HG02970 (cell line): Measurements from ENCODE around the gene WASF2.
"Not testable (repeated sequence)": the region's sequence is repeated elsewhere in the genome, so short reads cannot be mapped to it uniquely, and the experiment has no call there.

Source experiments
- ATAC-seq: cut with Tn5 transposase; IDR thresholded peaks from one replicate; pipeline ENCODE4 v1.9.1; 2021; ENCODE audit warnings: mild to moderate bottlenecking, moderate library complexity, moderate number of reproducible peaks; ENCODE audit not compliant: unreplicated experiment, low FRiP score

Gene WASF2

DNA sequence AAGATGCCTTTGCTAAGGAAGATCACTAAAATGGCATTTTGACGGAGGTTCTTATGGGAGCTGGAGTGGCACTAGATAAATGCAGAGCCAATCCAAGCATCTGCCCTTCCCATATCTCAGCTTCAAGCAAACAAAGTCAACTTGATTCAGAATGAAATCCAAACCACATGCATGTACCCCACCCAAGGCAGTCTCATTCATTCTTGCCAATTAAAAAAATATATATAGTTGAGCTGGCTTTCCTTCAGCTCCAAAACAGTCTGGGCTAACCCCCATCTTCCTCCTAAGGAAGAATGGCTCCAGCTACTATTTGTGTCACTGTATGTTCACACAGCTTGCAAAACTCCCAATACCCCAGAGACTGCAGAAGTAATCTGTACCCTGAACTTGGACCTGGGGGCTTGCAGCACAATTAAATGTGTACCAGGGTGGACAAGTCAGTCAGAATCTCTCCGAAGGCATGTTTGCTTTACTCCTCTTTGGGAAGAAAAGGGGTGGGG lies 62.1 kb downstream of the WASF2 start:
- ATAC-seq: no peak

DNA sequence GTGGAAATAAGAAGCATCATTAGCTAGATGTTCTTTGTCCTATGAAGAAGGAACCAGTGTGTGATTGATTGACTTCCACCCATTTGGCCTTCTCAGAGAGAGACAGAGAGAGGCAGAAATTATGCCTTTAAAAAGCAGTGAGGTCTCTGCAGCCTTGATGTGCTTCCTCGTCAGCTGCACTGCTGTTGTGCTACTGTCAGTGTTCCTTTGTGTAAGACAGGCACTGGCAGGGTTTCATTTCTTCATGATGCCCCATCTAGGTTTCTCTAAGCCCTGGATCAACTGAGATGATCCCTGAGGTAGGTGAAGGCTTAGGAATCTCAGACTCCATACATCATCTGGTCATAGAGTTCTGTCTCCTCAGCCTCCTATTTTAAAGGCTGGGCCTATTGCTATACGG lies 62.6 kb downstream of the WASF2 start:
- no peak for ATAC-seq

DNA sequence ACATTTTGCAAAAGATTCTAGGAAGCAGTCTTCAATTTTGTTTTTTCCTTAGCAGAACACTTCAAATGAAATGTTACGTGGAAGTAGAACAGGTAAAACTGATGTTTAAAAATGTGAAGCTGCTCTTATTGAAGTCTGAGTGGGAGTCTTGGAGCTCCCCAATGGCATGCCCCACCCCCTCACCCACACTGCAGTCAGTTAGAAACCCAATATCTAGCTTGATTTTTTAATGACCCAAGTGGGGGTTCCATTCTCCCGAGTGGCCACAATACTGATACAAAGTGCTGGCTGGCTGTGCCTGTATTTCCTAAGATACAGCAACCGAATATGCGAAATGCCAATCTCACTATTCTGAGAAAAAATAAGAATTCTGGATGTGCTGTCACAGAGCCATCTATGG lies 66.3 kb downstream of the WASF2 start:
- no peak for ATAC-seq

DNA sequence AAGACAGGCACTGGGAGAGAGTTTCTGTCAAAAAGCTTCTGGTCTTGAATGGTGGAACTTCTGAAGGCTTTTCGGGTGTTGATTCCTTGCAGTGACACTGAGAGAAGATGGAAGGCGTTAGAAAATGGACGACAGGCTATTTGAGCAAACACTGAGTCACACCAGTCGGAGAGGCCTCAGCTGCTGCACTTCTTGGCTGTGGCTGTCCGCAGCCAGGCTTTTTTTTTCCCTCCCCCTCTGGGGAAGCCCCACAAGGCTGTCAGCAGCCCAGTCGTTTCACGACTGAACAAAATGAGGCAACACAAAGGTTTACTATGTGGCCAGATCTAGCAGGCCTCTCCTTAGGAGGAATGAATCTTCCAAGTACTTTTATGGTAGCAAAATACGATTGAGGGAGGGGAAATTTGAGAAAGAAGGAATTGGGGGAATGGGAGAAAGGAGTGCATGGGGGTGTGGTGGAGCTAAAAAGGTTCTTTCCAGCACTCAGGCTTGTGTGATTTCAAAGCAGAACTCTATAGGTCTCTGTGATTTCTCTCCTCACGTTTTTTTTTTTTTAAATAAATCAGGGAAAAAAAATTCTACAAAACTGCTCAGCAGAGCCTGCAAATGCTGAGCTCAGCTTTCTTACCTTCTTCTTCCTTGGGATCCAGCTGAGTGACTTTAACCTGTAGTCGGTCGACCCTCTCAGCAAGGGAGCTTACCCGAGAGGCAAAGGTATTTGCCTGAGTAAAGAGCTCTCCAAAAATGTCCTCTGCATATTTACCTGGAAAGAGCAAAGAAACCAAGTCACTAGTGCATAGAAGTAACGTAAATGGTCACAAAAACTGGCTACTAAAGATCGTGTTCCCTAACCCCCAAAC lies 71.4 kb downstream of the WASF2 start:
- peak; percentile 55 for ATAC-seq

DNA sequence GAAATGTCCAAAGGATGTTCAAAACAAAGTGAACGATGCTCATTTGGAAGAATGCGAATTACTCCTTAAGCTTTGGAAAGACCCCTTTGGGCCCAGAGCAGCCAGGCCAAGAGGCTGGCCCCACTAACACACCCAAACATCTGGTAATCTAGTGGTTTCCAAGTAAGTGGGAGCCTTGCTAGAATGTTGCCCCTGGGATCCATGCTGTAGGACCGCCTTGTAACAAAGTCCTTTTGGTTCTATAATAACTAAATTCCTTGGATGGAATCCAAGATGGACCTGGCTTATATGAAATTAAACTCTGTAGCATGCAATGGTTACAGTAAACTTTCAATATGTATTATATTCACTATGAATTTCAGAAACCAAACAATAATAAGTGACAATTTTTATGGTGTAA lies 72.3 kb downstream of the WASF2 start:
- ATAC-seq: no peak

DNA sequence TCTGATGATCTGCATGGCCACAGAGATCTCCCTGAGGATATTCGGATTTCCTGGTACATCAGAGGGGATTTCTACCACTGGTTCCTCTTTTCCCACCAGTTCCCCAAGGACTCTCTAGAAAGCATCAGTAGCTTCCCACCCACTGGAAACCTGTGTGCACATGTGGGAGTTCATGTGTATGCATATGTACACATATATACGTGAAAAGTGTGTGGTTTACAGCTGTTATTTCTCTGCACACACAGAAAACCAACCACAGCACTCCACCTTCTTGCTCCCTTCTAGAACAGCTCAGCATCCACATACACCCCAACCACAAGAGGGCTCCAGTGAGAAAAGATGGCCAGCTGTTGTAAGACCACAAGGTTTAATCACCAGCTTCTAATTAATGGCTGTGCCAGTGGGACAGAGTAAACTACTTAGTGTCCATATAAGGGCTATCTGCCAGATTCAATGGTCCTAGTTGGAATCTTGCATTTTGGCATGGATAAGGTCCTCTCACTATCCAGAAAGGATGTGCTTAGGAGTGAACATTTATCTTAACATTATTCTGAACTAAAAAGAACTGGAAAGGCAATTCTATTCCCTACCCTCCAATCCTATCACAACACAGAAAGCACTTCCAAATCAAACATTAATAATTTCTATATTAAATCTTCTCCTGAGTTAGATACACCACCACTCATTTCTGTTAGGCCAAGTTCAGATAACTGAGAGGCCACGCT lies 73.4 kb downstream of the WASF2 start:
- ATAC-seq: no peak

DNA sequence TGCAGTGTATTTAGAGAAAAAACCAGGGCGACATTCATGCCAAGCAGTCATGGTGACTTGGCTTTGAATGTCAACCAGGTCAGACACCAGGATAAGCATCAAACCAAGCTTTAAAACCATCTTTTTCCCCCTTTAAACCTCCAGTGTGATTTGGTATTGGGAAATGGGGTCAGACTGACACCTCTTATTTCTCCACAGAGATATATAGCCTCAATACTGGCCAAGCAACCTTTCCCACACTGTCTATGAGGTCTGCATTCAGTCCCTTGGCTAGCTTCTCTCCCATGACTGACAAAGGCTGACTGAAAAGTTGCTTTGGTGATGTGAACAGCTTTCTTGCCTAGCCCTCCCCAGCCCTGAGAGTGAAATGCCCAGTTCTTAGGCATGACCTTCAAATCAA lies 75.9 kb downstream of the WASF2 start:
- no peak for ATAC-seq

DNA sequence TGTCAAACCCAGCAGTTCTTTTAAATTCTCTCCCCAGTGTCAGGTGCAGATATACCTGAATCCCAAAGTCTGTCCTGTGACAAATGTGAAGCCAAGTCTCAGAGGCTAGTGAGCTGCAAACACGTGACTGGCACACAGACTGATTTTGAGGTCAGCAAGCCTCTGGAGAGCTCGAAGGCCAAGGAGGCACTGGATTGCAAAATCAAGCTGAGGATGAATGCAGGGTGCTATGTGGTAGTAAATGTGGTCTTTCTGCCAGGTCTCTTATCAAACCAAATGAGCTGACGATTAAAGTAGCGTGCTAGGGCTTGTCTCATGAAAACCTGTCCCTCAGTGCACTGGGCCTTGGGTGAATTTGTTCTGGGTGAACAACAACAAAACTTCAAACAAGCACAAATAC lies 77.0 kb downstream of the WASF2 start:
- no peak for ATAC-seq

DNA sequence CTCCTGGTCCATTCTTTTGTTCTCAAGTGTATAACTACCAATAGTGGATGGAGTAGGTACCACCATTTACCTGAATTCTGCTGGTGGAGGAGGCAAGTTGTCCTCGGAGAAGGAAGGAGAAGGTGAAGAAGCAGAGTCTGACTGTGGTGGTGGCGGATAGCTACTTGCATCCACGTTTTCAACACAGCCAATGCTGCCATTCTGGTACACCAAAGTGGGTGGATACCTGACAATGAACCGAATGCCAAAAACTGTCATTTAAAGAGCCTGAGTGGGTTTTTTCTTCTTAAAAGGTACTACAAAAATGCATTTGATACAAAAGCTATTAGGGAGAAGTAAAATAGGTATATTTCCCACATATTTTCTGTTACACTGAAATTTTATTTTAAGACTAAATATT lies 77.5 kb downstream of the WASF2 start:
- no peak for ATAC-seq

DNA sequence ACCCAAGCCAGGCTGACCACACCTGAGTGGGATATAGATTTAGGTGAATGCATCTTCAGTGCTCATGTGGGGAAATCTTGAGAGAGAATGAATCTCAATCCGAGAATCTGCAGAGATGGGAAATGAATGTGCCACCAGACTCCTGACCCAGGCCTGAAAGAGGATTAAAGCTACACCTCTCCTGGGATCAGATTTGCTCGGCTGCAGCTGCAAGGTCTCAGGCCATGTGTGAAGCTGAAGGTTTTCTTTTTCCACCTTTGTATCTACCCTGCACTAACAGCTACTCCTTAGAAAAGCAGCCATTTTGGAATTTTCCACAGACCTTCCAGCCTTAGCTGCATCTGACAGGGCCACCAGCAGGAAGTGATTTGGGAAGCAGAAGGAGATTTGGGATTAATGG lies 79.3 kb downstream of the WASF2 start:
- no peak for ATAC-seq

DNA sequence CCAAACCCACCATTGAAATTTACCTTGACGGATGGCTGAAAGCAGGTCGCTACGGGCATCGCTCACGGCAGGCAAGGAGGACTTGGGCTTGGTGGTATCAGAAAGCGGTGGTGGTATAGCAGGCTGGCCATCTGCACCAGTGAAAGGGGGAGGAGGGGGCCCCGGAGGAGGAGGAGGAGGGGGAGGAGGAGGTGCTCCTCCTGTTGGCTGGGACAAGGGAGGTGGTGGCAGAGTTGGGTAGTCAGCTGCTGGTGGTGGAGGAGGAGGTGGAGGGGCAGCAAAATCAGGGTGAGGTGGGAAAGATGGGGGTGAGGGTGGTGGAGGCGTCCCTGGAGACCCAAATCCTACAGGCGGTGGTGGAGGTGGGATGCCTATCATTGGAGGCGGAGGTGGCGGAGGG lies 80.3 kb downstream of the WASF2 start:
- ATAC-seq: no peak

DNA sequence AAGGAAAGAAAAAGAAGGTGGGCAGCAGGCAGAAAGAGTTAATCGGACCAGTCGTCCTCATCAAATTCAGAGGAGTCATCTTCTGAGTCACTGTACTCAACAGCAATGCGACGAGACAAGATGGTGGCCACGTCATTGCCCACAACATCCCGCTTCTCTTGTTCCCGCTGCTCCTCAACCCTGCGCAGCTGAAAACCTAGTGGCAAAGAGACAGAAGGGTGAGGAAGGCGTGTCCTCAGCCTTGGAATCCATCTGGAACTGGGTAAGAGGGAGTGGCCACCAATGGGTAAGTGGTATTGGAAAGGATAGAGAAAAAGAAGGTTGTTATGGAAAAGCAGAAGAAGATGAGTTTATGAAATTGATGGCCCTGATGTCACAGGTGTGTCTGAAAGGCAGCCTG lies 81.8 kb downstream of the WASF2 start:
- ATAC-seq: no peak

DNA sequence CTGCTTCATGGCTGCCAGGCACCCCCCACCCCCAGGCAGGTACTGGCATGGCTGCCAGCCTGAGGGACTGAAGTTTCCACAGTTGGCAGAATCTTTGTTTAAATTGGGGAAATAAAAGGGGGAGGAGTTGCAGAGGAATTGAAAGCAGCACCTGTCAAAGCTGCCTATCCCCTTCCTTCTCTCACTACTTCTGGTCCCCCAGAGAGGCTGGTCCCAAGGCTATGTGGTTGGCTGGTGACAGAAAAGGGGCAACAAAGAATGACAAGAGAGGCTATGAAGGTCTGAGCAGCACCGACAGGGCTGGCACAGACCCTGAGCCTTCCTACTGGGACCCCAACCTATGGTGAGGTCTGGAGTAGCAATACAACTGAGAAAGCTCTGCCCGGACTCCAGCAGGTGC lies 83.2 kb downstream of the WASF2 start:
- not testable (repeated sequence) for ATAC-seq

DNA sequence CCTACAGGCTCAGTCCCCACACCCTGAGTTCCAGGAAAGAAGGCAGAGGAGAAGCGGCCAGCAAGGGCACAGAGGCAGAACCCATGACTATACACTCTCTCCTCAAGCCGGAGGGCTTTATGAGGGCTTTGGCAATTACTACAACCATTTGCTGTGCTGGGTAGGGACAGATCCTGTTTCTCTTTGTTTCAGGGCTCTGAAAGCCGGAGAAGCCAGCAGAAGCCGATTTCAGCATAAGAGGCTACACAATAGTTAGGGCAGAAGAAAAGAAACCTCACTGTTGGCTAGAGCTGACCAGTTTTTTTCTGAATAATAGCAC lies 83.6 kb downstream of the WASF2 start:
- no peak for ATAC-seq

DNA sequence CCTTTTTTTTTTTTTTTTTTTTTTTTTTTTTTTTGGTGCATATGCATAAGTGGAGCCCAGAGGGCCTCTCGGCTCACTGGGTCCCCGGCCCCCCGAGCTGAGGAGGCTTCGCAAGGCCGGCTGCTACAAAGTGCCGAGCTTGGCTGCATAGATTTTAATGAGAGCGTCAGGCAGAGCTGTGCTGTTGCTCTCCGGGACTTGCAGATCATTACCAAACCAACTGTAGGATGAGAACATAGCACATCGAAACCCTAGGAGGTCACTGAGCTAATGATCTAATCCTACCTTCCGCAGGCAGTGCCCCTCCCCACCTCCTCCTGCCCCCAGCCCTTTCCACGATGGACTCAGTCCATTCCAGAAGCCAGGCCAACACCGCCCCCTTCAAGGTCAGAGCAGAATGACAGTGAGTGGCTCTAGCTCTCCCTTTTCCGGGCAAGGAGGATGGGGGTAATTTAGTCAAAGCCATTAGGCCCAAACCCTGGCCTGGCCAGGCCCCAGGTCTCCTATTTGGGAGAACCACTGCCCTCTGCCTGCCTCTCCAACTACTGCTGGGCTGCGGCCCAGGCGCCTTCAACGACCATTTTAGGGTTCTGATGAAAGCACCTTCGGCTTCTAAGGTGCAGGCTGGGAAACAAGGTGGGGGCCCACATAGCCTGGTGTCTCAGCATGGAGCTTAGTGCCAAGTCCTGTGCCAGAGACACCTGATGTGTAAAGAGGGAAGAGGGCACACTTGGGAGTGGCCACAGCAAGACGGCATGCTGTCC lies 84.2 kb downstream of the WASF2 start:
- ATAC-seq: not testable (repeated sequence)

DNA sequence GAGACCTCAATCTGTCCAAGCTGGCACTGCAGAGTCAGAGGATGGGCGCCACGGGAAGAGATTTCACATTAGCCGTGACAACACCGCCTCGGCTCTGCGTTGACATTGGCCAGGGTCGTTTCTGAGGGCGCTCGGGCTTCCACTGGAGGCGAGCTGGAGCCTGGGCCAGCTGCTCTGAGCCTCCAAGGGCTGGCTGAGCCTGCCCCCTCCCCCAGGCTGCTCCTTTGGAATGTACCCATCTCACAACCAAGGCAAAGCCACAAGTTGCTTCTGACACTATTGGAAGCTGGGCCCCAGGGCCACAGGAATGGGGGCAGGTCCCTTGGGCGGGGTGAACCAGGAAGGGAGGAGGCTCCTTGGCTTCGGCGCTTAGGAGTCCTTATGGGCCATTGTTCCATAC lies 84.9 kb downstream of the WASF2 start:
- ATAC-seq: no peak

DNA sequence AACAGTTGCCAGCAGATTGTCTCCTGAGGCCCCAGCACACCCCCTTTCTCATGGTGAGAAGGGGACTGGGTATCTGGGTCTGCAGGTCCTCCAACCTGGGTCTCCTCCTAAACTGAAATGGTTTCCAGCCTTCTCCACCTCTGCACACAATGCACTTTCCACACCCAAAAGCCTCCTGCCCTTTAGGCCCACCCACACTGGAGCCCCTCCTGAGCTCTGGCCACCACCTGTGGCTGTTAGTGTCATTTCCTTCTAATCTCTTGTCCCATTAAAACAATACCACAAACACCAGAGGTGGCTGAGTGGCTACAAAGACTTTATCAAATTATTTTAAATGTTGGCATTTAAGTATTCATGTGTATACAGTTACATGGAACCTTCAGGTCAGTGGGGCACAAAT lies 86.0 kb downstream of the WASF2 start:
- ATAC-seq: no peak

DNA sequence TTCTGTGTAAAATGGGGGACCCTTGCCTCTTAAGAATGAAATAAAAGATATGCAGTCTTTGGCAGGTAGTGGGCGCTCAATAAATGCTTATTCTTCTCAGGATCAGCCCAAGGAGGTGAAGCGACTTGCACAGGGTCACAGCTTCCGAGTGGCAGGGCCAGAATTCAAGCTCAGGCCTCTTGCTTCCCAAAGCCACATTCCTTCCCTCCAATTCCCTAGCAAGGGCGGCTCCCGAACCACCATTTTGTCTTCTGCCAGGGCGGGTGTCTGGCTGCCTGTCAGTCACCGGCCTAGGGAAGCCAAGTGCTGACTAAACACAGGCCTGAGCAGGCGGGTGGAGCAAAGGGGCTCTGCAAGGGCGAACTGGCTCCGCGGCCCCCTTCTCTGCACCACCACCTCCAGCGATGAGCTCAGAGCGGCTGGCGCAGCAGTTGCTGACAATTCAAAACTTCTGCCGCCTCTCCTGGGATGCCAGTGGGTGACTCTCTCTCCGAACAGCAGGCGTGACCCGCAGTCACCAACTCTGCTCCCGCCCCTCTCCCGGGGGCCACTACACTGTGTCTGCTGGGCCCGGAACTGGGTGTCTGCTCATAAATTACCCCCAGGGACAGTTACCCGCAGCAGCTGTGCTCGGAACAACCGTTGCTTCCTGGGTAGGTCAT lies 86.8 kb downstream of the WASF2 start:
- ATAC-seq: no peak

DNA sequence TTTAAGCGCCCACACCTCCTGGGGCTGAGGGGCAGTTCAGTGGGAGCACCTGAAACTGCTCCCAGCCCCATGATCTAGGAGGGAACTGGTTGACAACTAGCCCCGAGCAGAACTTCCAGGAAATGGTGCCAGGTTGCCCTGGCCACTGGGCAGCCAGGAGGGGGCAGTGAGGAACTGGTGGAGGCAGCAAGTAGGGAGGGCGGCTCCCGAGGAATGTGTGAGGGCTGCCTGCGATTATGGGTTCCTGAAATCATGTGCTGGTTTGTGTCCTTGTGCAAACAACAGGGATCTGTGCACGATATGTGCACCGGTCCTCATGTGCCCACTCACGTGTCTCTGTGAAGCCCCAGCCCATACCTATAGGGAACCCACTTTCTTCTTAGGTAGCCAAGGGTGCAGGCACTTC lies 87.6 kb downstream of the WASF2 start:
- ATAC-seq: no peak

DNA sequence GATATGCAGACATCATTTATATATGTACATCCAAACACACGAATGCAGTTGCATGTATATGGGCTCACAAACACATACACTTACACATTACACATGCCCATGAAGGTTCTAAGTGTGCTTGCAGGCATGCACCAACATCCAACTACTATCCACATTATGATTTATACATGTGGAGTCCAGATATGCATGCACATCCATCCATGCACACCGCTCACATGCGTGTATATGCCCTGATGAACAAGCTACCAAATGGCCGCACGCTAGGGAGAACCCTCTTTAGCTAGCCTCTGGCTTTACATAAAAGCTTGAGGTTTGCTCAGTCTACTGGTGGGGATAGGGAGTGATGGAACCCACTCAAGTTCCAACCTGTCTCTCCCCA lies 89.0 kb downstream of the WASF2 start:
- no peak for ATAC-seq
